ENCODE results near the gene PRM2.

- TF ChIP-seq CTCF (IDR thresholded peaks at IDR 0.05; ENCODE audit: low read depth, low read length): no peak
- no peak for TF ChIP-seq EZH2phosphoT487 (IDR thresholded peaks at IDR 0.05; ENCODE audit: low read depth)
Measured at GRCh38 chr16:11235703-11235991, 40.6 kb downstream of the PRM2 start.

All from OCI-LY3 (cell line).